ENCODE measurements around the gene IGFN1. TPM values are rescaled to one million over a fixed set of nuclear protein-coding genes. Genes with fewer than 3 reads are reported as not detected.

The IGFN1 gene
- total RNA-seq, 1 experiment from 2014 or later: not detected

DNA sequence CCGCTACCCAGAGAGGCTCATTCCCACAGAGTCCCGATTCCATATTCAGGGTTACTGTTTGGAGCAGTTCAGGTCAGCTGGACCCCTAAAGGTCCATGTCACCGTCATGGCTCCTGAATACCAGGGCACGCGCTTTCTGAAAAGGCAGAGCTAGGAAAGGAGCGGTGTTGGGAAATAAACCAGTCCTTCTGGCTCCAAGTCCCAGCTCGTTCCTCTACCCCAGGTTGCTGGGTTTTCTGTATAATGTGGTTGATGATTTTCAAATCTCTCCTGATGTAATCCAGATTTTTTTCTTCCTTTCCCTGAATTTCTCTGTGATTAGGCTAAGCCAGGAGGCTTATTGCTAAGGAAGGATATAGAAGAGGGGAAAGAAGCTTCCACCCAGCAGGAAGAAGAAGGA lies 78.7 kb downstream of the IGFN1 start:
- peaks cover 43% of the 10 kb centered on the region for H3K27me3 Mint-ChIP-seq (ENCODE audit: low read depth)
- no peaks in the 10 kb centered on the region for H3K4me1 ChIP-seq (ENCODE audit: insufficient read depth, low read length)
- H3K4me3 Mint-ChIP-seq: no peak overlapping the region

More for the DNA sequence above, 78.7 kb downstream of the IGFN1 start:
- no peak overlapping the region for H3T11ph ChIP-seq (ENCODE audit: low read length)
- no peak overlapping the region for H4K8ac ChIP-seq (replicated peaks; ENCODE audit: insufficient read length, low read depth, low read length)
- Mint-ChIP-seq H3K4me1 (peaks cover 5% of the 10 kb centered on the region in 2 experiments; a peak in 3 of 4 replicates), H3K36me3 (ENCODE audit: insufficient read depth in 1 of 3, low read depth in 3 of 3) (no peaks in the 10 kb centered on the region), H3K27ac (no peak overlapping the region), H3K9me3 (no peaks in the 10 kb centered on the region)
- H3K23me2 ChIP-seq (ENCODE audit: insufficient read length, low read depth, low read length, poor library complexity, severe bottlenecking): no peaks in the 10 kb centered on the region
- H2BK120ac ChIP-seq (ENCODE audit: low read depth, low read length, poor library complexity, severe bottlenecking): no peak overlapping the region
- no peak overlapping the region for H3K27ac ChIP-seq (ENCODE audit: insufficient read length, low read depth, low read length)
- no peak overlapping the region for H3K56ac ChIP-seq (ENCODE audit: insufficient read length, low read depth, low read length)
- no peak overlapping the region for H2BK15ac ChIP-seq (ENCODE audit: low read depth, low read length)
- no peaks in the 10 kb centered on the region for H3K27me3 ChIP-seq (ENCODE audit: insufficient read depth, low read length)
- DNase-seq: no peak
- H2AFZ ChIP-seq (ENCODE audit: low read length): no peak overlapping the region
- no peaks in the 10 kb centered on the region for H4K20me1 ChIP-seq (ENCODE audit: control insufficient read depth, insufficient read depth, insufficient read length)
- H4K91ac ChIP-seq (ENCODE audit: insufficient read length, low read depth, low read length): no peak overlapping the region
- H2BK12ac ChIP-seq (ENCODE audit: insufficient read length, low read depth, low read length): no peak overlapping the region
- no peak overlapping the region for H2AK5ac ChIP-seq (ENCODE audit: insufficient read length, low read length)
- H3K9ac ChIP-seq (ENCODE audit: extremely low read depth, insufficient read length, low read length): no peak overlapping the region
- no peaks in the 10 kb centered on the region for H3K79me2 ChIP-seq (ENCODE audit: insufficient read depth, low read length)
- no peak overlapping the region for H3K4ac ChIP-seq (ENCODE audit: low read depth, low read length)
- whole genome bisulfite sequencing (ENCODE audit: extremely low coverage, insufficient read length, low lambda C conversion rate): no CpG with 5 or more reads among the region's 7 CpGs
- no peaks in the 10 kb centered on the region for H3K79me1 ChIP-seq (ENCODE audit: insufficient read depth, low read depth, low read length, poor library complexity, severe bottlenecking)
- no peak overlapping the region for H2BK5ac ChIP-seq (ENCODE audit: insufficient read length, low read length)
- H4K5ac ChIP-seq (ENCODE audit: insufficient read length, low read depth, low read length): no peak overlapping the region
- no peaks in the 10 kb centered on the region for H3K9me3 ChIP-seq (ENCODE audit: control insufficient read depth, low read depth, low read length)
- no peak overlapping the region for H3K14ac ChIP-seq (ENCODE audit: insufficient read depth, low read length)
- no peak overlapping the region for H3K18ac ChIP-seq (ENCODE audit: insufficient read length, low read depth, low read length)
- H3K4me2 ChIP-seq (ENCODE audit: insufficient read depth, insufficient read length, low read length): no peak overlapping the region
- no peak overlapping the region for H3K23ac ChIP-seq (ENCODE audit: insufficient read length, low read depth, low read length)
- TF ChIP-seq, protein P1, sequence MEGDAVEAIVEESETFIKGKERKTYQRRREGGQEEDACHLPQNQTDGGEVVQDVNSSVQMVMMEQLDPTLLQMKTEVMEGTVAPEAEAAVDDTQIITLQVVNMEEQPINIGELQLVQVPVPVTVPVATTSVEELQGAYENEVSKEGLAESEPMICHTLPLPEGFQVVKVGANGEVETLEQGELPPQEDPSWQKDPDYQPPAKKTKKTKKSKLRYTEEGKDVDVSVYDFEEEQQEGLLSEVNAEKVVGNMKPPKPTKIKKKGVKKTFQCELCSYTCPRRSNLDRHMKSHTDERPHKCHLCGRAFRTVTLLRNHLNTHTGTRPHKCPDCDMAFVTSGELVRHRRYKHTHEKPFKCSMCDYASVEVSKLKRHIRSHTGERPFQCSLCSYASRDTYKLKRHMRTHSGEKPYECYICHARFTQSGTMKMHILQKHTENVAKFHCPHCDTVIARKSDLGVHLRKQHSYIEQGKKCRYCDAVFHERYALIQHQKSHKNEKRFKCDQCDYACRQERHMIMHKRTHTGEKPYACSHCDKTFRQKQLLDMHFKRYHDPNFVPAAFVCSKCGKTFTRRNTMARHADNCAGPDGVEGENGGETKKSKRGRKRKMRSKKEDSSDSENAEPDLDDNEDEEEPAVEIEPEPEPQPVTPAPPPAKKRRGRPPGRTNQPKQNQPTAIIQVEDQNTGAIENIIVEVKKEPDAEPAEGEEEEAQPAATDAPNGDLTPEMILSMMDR (conservative IDR thresholded peaks at IDR 0.05): no peak
- no peak overlapping the region for H2BK20ac ChIP-seq (ENCODE audit: low read depth, low read length, poor library complexity, severe bottlenecking)
